Left renal cortex interstitium (tissue), 4 donors: ENCODE results near the gene CBR1. TPM values are rescaled to one million over a fixed set of nuclear protein-coding genes. Genes with fewer than 3 reads are reported as not detected.
"Not testable (repeated sequence)": the region's sequence is repeated elsewhere in the genome, so short reads cannot be mapped to it uniquely, and the experiment has no call there.

Source experiments
- DNase-seq, 4 donors: peaks; one replicate each; pipeline ENCODE4 v3.0.0-alpha.2; 2013; ENCODE audit warnings: low read depth in 4 of 4, low spot score in 2 of 4, missing footprints in 1 of 4
- polyA plus RNA-seq, 4 donors: library from polyadenylated mRNA; unstranded; fragments of 120-200 nt; gene quantifications; one replicate each; pipeline ENCODE4 v1.2.1, GENCODE V29; 2013; ENCODE audit not compliant: insufficient read length in 4 of 4

The CBR1 gene
- polyA plus RNA-seq, 4 donors, result 59.4 to 77.0 (median 64.8) TPM

DNA sequence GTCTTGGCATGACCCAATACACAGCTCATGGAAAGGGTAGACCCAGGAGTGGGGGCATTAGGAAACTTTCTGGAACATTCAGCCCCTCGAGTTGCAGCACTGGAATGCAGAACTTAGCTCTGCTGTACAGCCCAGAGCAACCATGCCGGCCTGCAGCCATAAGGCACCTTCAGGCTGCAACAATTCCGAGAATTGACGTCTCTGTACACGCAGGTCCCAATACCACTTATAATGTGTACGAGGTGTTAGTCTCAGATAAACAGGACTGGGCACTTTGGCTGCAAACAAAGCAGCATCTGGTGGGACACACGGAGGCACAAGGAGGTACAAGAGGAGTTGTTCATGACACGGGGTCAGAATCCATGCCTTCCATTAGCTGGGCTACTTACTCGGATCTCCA, 7.9 kb downstream of the CBR1 start:
- no peak for DNase-seq

DNA sequence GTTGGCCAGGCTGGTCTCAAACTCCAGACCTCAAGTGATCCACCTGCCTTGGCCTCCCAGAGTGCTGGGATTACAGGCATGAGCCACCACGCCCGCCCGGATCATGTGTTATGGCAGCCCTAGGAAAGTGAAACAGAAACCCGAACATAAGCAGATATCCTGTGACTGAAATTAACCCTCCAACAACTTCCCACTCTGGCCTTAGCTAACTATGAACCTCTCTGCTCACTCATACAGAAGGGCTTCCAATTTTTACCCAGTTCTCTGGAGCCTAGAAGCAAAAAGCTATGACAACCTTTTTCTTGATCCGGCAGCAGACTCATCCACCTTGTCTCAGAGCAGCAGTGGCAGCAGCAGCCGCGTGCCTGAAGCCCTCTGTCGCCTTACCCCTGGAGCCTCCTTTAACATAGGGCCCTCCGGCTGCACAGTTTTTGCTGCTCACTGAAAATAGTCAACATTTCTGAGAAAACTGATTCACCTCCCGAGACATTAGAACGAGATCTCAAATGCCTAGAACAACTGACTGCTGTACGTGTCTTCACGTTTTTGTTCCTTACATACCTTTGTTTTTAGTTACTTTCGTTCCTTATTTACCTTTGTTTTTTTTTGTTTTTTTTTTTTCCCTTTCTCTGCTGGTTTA, 9.3 kb downstream of the CBR1 start:
- no peak for DNase-seq

DNA sequence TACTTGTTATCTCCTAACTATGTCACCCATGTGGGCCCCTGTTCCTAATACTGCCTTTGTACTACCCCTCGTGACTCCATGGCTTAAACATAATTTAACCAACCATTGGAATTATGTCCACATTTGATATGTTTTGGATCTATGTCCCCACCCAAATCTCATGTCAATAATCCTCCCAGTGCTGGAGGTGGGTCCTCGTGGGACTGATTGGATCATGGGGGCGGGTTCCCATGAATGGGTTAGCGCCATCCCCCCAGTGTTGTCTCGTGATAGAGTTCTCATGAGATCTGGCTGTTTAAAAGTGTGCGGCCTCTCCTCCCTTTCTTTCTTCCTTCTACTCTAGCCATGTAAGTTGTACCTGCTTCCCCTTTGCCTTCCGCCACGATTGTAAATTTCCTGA, 9.8 kb downstream of the CBR1 start:
- no peak for DNase-seq

DNA sequence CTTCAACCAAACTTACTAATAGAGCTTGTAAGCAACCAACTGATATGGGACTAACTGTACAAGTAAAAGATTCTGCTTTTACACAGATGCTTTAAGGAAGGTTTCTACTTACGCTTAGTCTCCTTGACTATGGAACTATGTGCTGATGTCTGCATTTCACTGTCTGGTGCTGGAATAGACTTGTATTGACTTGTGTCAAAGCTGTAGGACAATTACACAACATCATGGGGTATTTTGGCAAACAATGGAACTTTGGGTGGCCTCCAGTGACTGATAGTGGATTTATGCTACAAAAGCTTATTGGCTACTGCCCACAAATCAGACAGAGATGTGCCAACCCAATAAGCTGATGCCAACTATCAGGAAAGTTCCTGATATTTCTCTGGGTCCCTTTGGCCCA, 10.6 kb downstream of the CBR1 start:
- DNase-seq, result no peak

DNA sequence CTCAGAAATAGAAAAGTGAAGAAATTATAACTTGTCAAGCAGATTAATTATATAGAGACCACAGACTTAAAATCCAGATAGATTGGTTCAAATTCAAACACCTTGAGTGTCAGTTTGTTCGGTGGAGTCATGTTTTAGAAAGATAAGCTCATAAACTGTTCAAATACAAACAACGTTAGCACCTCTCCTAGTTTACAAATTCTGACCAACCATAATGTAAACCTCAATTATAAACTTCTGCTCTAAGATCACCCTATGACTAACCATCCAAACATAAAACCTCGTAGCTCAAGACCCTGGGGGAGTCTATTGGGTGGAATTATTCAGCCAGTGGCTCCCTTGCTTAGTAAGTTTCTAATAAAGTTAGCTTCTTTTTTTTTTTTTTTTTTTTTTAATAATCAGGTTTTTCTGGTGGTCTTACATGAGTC, 12.4 kb downstream of the CBR1 start:
- no peak for DNase-seq

DNA sequence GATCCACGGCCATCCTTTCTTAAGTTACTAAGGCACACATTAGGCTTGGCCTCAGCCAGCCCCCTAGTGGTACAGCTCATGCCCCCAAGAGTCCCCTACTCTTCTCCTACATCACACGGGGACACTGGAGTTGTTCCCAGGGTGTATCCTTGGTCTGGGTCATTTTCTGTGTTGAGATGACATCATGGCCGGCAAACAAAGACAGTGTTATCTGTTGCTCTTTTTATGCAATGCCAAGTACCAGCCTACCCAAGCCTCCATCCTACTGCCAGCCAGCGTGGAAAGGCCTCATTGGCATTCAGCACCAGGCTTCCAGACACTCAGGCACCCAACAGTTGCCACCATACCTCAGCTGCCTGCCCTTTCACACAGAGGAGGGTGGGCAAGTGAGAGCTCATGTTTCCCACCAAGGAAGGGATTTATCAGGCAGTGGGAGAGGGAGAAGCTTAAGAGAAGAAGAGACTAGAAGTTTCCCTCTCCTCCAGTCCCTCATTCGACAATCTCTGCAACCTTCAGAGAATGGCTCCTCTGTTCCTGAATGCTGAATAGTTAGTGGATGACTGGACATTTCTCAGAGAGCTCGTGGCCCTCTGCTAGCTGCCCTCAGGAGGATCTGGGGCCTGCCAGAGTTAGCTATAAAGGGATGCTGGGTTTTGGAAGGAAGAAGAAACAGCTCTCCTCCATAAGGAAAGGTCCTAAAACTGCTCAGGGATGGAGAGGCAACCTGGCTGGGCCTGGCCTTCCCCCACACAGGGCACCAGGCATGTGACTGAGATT, 17.7 kb downstream of the CBR1 start:
- no peak for DNase-seq

DNA sequence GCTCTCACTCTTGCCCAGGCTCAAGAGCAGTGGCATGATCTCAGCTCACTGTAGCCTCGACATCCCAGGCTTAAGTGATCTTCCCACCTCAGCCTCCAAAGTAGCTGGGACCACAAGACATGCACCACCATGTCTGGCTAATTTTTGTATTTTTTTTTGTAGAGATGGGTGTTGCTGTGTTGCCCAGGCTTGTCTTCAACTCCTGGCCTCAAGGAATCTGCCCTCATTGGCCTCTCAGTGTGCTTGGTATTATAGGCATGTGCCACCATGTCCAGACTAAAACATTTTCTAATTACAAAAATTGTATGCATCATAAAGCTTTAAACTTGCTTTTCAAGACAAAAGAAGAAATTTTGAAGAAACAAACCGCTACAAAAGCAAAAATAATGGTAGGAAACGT, 20.1 kb downstream of the CBR1 start:
- no peak for DNase-seq

DNA sequence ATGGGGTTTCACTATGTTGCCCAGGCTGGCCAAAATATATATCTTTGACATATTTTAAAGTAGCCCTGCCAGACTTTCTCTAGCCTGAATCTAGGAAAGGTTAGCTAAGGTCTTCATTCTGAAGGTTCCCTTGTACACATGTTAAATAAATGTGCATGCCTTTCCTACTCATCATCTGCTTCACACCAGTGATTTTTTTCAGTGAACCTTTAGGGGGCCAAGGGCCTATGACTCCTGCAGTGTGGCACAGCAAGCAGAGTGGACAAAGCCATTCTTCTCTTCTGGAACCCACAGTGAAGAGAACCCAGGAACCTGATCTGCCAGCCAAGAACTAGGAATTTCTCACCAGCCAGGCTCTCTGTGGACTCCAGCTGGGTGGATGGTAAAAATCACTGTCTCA, 22.9 kb downstream of the CBR1 start:
- no peak for DNase-seq

DNA sequence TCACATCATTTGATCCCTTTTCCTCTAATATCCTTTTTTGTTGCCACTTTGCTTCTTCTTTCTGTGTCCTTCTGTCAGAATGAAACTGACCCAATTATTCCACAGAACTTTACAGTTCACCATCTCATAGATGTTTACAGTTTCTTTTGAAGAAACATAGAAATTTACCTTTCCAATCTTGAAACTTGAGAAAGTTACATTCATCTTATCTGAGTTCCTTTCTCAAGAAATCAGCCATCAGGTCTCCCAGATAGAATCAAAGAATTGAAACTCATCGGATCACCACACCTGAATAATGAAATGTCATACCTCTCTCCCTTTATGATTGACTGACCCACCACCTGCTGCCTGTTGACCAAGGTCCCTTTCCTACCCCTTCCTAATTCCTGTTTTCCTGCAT, 23.7 kb downstream of the CBR1 start:
- DNase-seq, result no peak

DNA sequence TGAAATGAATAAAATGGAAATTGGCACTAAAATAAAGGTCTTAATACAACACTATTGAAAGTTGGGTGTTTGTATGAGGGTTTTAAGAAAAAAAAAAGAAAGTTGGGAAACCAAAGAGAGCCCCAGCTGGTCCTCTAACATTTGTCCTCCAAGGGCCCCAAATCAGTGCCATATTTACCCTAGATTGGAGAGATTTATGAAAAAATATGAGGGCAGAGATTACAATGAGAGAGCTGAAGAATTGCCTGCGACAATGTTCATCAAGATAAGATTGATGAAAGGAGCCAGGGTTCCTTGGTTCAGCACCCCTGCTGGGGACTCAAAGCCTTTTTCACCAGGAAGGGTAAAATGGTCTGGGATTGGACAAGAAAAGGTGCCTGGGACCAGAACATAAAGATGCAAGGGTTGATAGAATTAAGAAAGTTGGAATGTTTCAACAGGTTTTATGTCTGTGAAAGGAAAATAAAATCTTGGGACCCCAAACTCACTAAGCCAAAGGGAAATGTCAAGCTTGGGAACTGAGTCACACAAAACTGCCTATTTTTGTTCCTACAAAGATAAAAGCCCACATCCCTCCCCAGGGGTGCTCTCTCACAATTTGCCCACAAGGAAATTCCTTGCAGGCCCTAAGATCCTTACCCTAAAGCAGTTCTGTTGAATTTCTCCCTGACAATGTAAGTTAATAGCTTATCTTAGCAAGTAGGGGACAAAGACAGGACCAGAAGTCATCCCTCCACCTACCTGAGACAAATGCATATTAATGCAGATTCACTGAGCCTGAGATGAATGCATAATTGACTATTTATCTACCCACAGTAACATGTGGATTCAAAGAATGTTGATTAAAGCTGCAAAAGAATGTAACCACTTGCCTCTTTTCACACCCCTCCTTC, 26.8 kb downstream of the CBR1 start:
- DNase-seq, result no peak

DNA sequence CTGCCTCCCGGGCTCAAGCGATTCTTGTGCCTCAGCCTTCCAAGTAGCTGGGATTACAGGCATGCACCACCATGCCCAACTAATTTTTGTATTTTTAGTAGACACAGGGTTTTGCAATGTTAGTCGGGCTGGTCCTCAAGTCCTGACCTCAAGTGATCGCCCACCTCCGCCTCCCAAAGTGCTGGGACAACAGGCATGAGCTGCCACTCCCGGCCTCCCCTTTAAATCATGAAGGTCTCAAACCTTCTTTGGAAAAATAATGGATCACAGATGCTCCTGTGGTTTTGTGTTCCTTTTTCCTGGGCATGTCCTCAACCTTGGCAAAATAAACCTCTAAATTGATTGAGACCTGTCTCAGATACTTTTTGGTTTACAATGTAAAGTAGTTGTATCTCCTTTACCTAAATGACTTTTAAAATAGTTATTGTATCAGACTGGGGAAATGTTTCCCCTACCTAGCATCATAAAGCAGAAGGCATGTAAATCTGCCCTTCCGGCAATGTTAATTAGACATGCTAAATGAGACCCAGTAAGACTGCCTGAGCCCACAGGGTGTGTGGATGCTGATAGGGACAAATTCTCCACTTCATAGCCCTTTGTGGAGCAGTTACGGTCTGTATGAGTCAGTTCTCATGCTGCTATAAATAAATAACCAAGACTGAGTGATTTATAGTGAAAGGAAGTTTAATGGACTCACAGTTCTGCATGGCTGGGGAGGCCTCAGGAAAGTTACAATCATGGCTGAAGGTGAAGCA, 27.8 kb downstream of the CBR1 start:
- DNase-seq, result peak in 1 of 4 donors; percentile 61

DNA sequence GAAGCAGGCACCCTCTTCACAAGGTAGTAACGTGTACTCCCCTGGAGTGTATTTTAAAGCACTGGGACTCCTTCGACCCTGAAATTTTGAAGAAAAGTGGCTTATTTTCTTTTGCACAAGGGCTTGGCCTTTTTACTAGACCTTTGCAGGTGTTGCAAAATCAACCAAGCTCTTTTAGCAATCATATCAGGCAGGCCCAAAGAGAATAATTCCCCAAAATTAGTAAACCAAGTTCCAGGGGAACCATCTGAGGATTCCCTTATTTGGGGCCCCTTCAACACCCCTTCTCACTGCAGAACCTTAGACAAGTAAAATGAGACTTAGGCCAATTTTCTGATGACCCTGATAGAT, 28.3 kb downstream of the CBR1 start:
- DNase-seq, result no peak

DNA sequence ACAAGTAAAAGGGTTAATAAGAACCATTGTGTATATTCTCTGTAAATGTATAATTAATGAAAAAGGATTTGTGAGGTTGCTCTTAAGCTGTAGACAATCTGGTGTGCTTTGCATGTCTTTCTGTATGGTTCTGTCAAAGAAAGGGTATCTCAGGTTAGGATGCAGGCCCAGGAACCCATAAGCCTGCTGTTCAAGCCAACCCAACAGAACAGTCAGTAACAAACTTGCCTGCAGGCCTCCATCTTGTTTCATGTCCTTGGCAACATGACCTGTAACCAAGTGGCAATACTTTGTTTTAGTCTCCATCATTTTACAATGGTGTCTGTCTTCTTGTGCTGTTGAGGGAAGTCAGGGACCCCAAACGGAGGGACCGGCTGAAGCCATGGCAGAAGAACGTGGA, 29.2 kb downstream of the CBR1 start:
- DNase-seq, result no peak

DNA sequence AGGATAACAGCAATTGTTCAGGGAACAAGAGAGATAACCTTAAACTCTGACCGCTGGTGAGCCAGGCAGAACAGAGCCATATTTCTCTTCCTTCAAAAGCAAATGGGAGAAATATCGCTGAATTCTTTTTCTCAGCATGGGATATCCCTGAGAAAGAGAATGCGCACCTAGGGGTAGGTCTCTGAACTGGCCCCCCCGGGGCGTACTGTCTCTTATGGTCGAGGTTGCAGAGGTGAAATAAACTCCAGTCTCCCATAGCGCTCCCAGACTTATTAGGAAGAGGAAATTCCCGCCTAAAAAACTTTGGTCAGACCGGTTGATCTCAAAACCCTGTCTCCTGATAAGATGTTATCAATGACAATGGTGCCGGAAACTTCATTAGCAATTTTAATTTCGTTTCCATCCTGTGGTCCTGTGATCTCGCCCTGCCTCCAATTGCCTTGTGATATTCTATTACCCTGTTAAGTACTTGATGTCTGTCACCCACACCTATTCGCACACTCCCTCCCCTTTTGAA, 29.9 kb downstream of the CBR1 start:
- not testable (repeated sequence) for DNase-seq

DNA sequence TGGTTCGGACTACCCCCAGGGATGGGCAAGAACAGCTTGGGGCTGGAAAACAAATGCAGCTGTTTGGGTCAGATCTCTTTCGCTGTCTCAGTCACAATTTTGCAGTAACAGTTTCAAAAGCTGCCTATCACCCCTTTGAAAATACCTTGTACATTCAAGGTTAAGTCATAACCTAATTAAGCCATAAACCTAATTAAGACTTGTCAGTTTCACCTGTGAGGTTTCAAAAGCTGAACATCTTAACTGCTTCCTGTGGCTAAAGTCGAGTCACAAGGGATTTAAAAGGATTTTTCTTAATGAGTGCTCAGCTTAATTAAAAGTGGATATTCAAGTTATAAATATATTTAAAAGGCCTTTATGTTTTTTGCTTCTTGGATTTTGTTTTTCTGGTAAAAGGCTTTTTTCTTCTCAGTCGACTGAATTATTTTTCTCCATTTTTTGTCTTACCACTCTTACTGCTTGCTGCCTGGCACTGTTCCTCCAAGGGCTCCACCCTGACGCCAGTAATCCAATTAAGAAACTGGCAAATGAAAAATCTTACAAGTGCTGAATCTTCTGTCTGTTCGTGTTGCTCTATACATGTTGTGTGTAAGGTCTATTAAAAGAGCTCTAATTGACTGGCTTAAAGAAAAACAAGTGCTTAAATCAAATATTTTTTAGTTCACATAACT, 31.3 kb downstream of the CBR1 start:
- no peak for DNase-seq

DNA sequence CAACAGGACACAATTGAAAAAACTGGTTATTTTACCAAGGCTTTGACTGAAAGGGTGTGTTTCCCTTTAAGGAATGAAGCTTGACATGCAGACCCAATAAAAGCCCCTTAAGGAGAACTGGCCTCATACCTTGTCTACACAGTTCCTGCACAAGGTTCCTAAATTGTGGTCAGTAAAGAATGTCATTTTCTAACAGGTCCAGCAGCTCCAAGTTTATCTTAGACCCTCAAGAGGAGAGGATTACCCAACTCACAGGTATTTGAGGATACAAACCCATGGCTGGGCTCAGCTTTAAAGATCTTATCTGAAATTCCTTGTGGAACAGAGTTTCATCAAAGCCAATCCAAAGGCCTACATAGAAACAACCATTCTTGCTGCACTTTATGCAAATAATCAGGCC, 33.6 kb downstream of the CBR1 start:
- no peak for DNase-seq

DNA sequence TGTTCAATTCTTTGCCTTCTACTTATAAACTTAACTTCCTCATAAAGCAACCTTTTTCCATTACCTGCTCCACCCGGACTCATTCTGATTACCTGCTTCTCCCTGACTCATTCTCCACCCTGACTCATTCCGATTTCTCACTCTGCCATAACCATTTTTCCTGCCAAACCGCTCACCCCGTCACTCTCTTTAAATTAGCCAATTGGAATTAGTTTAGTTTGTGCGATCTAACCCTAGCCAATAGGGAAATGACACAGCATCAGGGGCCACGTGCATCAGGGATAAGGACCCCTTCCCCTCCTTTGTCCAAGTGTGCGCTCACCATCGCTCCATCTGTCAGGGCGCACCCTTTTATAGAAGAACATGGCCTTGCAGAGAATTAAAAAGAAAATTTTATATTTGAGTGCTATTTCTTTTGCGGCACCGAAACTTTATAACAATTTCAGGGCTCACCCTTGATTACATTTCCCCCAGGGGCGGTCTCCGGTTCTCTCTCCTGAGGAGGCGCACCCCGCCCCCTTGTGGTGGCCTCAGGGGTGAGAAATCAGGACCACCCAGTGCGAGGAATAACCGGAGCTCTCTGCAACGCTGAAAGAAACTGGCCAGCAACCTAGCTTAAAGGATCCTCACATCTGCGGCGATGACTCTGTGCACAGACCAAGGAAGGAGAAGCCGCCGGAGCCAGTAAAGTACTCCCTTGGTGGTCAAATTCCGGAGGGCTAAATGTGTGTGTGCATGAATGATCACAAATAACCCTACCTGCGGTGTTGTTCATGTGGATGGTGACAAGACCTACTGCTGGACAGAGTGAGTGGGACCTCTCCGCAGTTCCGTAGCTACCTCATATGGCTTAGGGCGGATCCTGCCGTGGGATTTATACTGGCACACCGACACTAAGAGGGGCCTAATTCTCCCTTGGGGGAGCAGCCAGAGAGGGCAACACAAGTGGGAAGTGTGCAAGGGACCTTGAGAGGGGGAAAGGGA, 34.8 kb downstream of the CBR1 start:
- peak in 3 of 4 donors; percentile 47 to 67 (median 66) for DNase-seq

DNA sequence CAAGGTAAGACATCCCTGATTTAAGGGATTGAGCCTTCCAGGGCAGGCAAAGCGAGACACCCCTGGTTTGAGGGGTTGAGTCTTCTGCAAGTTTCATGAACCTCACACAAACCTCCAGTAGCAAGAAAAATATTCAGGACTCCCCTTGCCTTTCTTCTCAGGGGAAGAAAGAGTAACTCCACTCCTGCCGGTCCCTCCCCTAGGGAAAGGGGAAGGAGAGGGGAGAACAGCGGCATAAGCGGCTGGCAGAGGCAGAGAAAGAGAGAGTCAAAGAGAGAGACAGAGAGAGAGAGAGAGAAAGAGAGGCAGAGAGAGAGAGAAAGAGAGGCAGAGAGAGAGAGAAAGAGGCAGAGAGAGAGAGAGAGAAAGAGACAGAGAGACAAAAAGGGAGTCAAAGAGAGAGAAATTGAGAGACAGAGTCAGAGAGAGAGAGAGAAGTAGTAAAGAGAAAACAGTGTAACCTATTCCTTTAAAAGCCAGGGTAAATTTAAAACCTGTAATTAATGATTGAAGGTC, 35.6 kb downstream of the CBR1 start:
- DNase-seq, result no peak

DNA sequence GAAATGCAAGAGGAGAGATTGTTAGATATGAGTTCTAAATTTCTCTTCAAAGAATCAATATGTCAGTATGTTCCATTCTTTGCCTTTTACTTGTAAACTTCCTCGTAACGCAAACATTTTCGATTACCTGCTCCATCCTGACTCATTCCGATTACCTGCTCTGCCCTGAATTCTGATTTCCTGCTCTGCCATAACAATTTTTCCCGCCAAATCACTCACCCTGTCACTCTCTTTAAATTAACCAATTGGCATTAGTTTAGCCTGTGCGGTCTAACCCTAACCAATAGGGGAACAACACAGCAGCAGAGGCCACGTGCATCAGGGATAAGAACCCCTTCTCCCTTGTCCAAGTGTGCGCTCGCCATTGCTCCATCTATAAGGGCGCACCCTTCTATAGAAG, 40.0 kb downstream of the CBR1 start:
- DNase-seq, result no peak
